Activated naive CD8-positive, alpha-beta T cell treated with anti-CD3 and anti-CD28 coated beads, Interleukin-2, amount 10 ng/mL, durations not matched to agents 7 days and 5 days (primary cell): Measurements from ENCODE around the gene PDE11A. TPM values are rescaled to one million over a fixed set of nuclear protein-coding genes. Genes with fewer than 3 reads are reported as not detected.
"Not testable (repeated sequence)": the region's sequence is repeated elsewhere in the genome, so short reads cannot be mapped to it uniquely, and the experiment has no call there.

Source experiments
- ATAC-seq: fragments of 150-1000 bp; cut with Tn5 transposase; one replicate; pipeline ENCODE4 v1.10.0; 2021; ENCODE audit warnings: low read depth, moderate library complexity
- POLR2A ChIA-PET: fragments of 350-600 bp; sonication (Branson Sonifier 250); formaldehyde crosslinking; loops from one replicate; lab custom pipeline; 2021; ENCODE audit warnings: antibody characterized with exemption; lab: Charles Lee
- DNase-seq: peaks from one replicate; pipeline ENCODE4 v3.0.0; 2021
- H3K27ac Mint-ChIP-seq: one replicate; pipeline ENCODE4 v1.8.0; 2022; ENCODE audit warnings: mild to moderate bottlenecking, mixed read lengths
- H3K27me3 Mint-ChIP-seq: one replicate; pipeline ENCODE4 v1.8.0; 2022; ENCODE audit warnings: mild to moderate bottlenecking, moderate library complexity, mixed read lengths
- H3K36me3 Mint-ChIP-seq: one replicate; pipeline ENCODE4 v1.8.0; 2021; ENCODE audit warnings: mild to moderate bottlenecking, mixed read lengths
- H3K4me1 Mint-ChIP-seq: one replicate; pipeline ENCODE4 v1.8.0; 2021; ENCODE audit warnings: mixed read lengths
- H3K4me3 Mint-ChIP-seq: one replicate; pipeline ENCODE4 v1.8.0; 2022; ENCODE audit warnings: mild to moderate bottlenecking, moderate library complexity, mixed read lengths
- H3K9me3 Mint-ChIP-seq: one replicate; pipeline ENCODE4 v1.8.0; 2021; ENCODE audit warnings: mixed read lengths
- total RNA-seq, 2 experiments: library from RNA; stranded (reverse); gene quantifications; one replicate each; pipeline ENCODE4 v1.2.3, GENCODE V29; 2021

The PDE11A gene
- total RNA-seq, 2 experiments from 2014 or later = not detected

DNA sequence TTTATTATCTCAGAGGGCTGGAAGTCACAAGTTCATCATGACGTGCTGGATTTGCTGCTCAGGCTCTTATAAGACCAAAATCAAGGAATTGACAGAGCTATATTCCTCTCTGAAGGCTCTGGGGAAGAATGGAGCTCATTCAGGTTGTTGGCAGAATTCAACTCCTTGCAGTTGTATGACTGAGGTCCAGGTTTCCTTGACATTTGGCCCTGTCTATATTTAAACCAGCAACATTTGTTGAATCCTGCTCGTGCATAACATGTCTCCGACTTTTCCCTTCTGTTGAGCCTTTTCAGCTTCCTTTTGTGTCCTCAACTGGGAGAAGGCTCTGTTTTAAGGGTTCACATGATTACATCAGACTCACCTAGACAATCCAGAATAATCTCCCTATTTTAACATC, 203.4 kb downstream of the PDE11A start:
- no peak for DNase-seq
- no peak overlapping the region for H3K4me3 Mint-ChIP-seq
- POLR2A ChIA-PET = no interaction called here
- no peaks in the 10 kb centered on the region for H3K36me3 Mint-ChIP-seq
- H3K27ac Mint-ChIP-seq = no peak overlapping the region
- ATAC-seq = no peak
- H3K4me1 Mint-ChIP-seq = no peaks in the 10 kb centered on the region
- H3K9me3 Mint-ChIP-seq = no peaks in the 10 kb centered on the region
- peaks cover 4% of the 10 kb centered on the region for H3K27me3 Mint-ChIP-seq

DNA sequence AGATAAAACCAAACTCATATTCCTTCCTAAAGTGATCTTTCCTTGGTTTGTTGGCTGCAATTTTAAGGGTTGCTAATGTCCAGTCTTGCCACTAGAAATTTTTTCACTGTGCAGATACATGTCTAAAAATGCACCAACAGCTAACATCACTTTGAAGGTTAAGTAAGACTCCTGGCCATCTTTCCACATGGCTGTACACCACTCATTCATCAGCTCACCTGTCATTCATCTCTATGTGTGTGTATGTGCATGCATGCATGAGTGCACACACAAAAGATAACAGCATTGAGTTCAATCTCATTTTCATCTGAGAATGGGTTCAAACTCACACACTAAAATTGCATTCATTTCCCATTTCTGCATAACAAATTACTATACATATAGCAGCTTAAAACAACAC, 203.8 kb downstream of the PDE11A start:
- POLR2A ChIA-PET = no interaction called here
- H3K27ac Mint-ChIP-seq = no peak overlapping the region

DNA sequence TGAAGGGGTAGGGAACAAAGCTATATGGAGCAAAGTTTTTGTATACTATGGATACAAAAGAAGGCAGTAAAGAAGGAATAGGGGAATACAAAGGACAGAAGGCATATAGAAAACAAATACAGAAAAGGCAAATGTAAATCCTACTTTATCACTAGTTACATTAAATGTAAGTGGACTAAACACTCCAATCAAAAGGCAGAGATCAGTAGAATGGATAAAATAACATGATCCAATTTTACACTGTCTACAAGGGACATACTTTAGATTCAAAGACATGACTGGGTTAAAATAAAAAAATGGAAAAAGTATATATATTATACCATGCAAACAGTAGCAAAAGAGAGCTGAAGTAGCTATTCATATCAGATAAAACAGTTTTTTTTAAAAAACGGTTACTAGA, 215.0 kb downstream of the PDE11A start:
- no peak for DNase-seq
- H3K36me3 Mint-ChIP-seq = no peaks in the 10 kb centered on the region
- H3K27ac Mint-ChIP-seq = no peak overlapping the region
- POLR2A ChIA-PET = no interaction called here
- no peak overlapping the region for H3K4me3 Mint-ChIP-seq
- H3K27me3 Mint-ChIP-seq = peaks cover 23% of the 10 kb centered on the region
- ATAC-seq = no peak
- H3K4me1 Mint-ChIP-seq = no peaks in the 10 kb centered on the region
- peaks cover 7% of the 10 kb centered on the region for H3K9me3 Mint-ChIP-seq

More for the DNA sequence above, 203.8 kb downstream of the PDE11A start:
- no peaks in the 10 kb centered on the region for H3K36me3 Mint-ChIP-seq
- ATAC-seq (no peak), DNase-seq (no peak)
- peaks cover 3% of the 10 kb centered on the region for H3K27me3 Mint-ChIP-seq
- no peaks in the 10 kb centered on the region for H3K9me3 Mint-ChIP-seq
- H3K4me3 Mint-ChIP-seq = no peak overlapping the region
- H3K4me1 Mint-ChIP-seq = no peaks in the 10 kb centered on the region

DNA sequence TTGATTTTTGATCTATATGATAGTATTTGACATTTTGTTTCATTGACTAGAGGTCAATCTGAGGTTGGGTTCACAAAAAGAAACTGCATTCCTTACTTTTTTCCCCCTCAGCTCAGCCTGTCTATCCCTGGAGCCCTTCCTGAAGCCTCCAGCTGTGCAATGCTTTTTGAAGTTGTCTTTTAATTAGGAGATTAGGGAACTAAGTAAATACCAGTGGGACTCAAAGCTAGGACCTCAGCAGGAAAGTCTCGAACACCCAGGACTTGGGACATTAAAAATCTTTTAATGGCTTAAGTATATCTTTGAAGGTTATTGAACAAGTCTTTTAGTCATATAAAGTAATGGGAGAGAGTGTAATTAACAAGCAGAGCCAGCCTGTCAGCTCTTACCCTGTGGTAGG, 220.2 kb downstream of the PDE11A start:
- peaks cover 18% of the 10 kb centered on the region for H3K27me3 Mint-ChIP-seq
- no peak overlapping the region for H3K4me3 Mint-ChIP-seq
- POLR2A ChIA-PET = no interaction called here
- H3K36me3 Mint-ChIP-seq = no peaks in the 10 kb centered on the region
- peaks cover 7% of the 10 kb centered on the region for H3K9me3 Mint-ChIP-seq
- H3K4me1 Mint-ChIP-seq = no peaks in the 10 kb centered on the region
- ATAC-seq (no peak), DNase-seq (no peak)
- no peak overlapping the region for H3K27ac Mint-ChIP-seq

DNA sequence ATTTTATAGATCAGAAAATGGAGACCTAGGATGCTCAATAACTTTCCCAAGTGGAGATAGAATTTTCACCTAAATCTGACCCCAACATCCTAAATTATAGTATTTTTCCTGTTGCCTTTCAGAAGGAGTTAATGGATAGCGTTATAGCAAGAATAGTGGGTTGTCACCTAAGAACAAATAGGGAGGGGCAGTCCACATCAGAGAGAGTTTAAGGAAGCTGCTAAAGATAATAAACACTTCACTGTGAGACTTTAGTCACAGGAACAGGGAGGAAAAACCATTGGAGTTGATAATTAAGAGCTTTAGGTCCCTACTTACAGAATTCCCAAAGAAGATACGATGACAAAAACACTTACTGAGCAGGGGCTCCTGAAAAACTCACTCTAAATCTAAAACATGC, 229.4 kb downstream of the PDE11A start:
- Mint-ChIP-seq H3K36me3 (no peaks in the 10 kb centered on the region), H3K27me3 (peaks cover 2% of the 10 kb centered on the region), H3K9me3 (no peaks in the 10 kb centered on the region), H3K27ac (no peak overlapping the region), H3K4me3 (no peak overlapping the region), H3K4me1 (no peaks in the 10 kb centered on the region)
- POLR2A ChIA-PET = no interaction called here
- DNase-seq = no peak
- ATAC-seq = no peak

DNA sequence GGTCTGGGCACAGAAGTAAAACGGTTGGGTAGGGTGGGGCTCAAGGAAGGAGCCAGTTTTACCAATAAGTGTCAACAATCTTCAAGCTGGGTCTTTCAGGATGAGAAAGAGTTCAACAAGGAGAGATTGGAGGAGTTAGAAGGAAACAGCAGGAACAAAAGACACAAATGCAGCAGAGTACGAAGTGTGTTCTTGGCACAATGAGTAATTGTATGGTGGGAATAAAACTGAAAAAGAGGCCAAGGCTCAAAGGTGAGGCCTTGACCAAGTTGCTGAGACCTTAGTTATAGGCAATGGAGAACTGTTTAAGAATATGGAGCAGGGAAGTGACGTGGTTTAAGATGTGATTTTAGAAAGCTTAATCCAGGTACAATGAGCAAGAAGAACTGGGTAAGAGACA, 230.3 kb downstream of the PDE11A start:
- no peaks in the 10 kb centered on the region for H3K36me3 Mint-ChIP-seq
- H3K27ac Mint-ChIP-seq = no peak overlapping the region
- POLR2A ChIA-PET = no interaction called here
- DNase-seq = no peak
- peaks cover 6% of the 10 kb centered on the region for H3K27me3 Mint-ChIP-seq
- H3K9me3 Mint-ChIP-seq = peaks cover 3% of the 10 kb centered on the region
- no peak overlapping the region for H3K4me3 Mint-ChIP-seq
- ATAC-seq = no peak
- no peaks in the 10 kb centered on the region for H3K4me1 Mint-ChIP-seq

DNA sequence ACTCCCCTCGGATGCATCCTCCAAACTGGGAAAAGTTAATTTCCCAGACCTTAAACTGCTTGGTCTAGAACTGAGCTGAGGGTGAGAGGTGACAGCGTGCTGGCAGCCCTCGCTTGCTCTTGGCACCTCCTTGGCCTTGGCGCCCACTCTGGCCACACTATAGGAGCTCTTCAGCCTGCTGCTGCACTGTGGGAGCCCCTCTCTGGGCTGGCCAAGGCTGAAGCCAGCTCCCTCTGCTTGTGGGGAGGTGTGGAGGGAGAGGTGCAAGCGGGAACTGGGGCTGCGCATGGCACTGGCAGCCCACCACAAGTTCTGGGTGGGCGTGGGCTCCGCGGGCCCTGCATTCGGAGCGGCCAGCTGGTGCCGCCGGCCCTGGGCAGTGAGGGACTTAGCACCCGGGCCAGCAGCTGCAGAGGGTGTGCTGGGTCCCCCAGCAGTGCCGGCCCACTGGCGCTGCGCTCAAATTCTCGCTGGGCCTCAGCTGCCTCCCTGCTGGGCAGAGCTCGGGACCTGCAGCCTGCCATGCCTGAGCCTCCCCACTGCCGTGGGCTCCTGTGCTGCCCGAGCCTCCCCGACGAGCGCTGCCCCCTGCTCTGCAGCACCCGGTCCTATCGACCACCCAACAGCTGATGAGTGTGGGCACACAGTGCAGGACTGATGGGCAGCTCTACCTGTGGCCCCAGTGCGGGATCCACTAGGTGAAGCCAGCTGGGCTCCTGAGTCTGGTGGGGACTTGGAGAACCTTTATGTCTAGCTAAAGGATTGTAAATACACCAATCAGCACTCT, 237.0 kb downstream of the PDE11A start:
- POLR2A ChIA-PET, H3K4me3 Mint-ChIP-seq, H3K36me3 Mint-ChIP-seq, ATAC-seq, H3K27ac Mint-ChIP-seq, H3K9me3 Mint-ChIP-seq, H3K4me1 Mint-ChIP-seq, H3K27me3 Mint-ChIP-seq, DNase-seq: not testable (repeated sequence)

DNA sequence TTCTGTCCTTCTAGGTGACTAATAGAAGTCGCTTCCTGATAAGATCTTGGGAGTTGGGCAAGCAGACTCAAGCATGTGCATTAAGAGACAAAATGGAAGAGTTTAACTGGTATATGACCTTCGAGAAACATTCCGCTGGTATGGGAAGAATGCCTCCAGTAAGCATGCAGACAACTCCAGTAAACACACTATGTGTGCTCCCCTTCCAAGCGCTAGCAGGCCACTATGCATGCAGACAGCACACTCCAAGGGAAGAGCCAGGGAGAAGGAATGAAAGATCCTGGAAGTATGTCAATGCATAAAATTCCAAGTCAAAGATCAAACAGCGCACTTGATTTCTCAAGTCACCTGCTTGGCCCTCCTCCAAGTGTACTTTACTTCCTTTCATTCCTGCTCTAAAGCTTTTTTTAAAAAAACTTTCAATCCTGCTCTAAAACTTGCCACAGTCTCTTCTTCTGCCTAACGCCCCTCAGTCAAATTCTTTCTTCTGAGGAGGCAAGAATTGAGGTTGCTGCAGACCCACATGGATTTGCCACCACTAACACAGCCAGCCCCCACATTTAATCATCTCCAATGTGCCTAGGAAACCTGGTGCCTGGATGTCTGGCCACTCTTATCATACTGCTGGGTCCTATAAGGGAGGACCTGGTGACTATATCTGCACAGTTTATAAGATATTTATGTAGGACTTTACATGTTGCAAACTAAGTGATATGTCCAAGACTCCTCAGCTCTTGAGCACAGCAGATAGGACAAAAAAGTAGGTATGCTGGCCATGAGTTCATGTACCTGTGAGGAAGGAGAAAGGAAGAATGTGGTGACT, 239.8 kb downstream of the PDE11A start:
- H3K9me3 Mint-ChIP-seq = peaks cover 3% of the 10 kb centered on the region
- no peaks in the 10 kb centered on the region for H3K36me3 Mint-ChIP-seq
- H3K4me1 Mint-ChIP-seq = no peaks in the 10 kb centered on the region
- ATAC-seq (no peak), DNase-seq (no peak)
- peaks cover 4% of the 10 kb centered on the region for H3K27me3 Mint-ChIP-seq
- H3K27ac Mint-ChIP-seq = no peak overlapping the region
- no peak overlapping the region for H3K4me3 Mint-ChIP-seq
- POLR2A ChIA-PET = no interaction called here

DNA sequence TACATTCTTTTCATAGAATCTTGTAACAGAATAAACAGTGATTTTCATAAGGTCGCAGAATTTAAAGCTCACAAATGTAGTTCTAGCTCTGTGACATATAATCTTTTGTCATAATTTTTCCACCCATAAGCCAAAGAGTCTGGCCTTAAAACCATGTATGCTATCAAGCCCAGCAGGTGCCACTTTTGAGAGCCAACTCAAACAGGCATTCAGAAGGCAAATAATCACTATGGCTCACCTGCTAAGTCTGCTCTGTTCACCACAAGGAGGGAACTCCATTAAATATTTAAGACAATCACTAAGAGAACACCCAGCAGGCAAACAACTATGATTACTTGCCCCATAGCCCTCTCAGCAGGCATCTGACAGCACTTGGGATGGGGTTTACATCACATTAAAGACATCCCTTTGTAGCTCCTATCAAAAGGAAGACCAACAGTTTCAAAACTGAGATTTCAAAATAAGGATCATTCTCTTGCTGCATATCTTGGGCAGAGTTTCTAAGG, 241.6 kb downstream of the PDE11A start:
- no peak for DNase-seq
- H3K9me3 Mint-ChIP-seq = no peaks in the 10 kb centered on the region
- H3K27me3 Mint-ChIP-seq = no peaks in the 10 kb centered on the region
- no peak overlapping the region for H3K4me3 Mint-ChIP-seq
- H3K36me3 Mint-ChIP-seq = no peaks in the 10 kb centered on the region
- ATAC-seq = no peak
- no peaks in the 10 kb centered on the region for H3K4me1 Mint-ChIP-seq
- H3K27ac Mint-ChIP-seq = no peak overlapping the region
- POLR2A ChIA-PET = no interaction called here

DNA sequence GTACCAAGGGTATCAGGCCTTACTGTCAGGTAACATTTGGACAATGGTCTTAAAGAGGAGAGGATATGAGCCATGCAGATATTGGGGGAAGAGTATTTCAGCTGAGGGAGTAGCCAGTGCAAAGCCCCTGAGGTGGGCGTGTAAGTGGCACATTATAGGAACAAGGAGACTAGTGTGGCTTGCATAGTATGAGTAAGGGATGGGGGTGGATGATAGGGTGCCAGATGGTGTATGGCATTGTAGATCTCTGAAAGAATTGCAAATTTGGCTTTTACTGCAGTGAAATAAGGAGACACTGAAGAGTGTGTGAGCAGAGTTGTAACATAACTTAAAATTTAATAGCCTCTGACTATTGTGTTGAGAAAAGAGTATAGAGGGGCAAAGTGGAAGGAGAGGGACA, 244.0 kb downstream of the PDE11A start:
- Mint-ChIP-seq H3K4me1 (no peaks in the 10 kb centered on the region), H3K9me3 (no peaks in the 10 kb centered on the region), H3K27me3 (peaks cover 2% of the 10 kb centered on the region), H3K4me3 (no peak overlapping the region), H3K36me3 (no peaks in the 10 kb centered on the region), H3K27ac (no peak overlapping the region)
- ATAC-seq = no peak
- POLR2A ChIA-PET = no interaction called here
- no peak for DNase-seq

DNA sequence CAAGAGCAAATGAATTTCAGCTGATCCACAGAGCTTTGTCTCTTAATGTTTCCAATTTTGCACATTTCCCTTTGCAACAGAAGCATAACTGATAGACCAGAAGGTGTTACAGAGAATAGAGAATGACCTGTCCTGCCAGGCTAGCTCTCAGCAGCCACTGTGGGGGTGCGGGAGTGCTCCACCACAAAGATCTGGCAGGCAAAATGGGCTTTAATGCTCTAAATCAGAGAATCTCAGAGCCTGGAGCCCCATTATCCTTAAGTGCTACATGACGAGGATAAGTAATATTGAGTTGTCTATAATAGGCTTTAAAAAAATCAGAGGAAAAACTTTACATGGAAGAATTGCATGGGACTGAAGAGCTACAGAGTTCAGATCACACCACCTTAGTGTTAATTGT, 245.7 kb downstream of the PDE11A start:
- H3K36me3 Mint-ChIP-seq = no peaks in the 10 kb centered on the region
- H3K27ac Mint-ChIP-seq = no peak overlapping the region
- no peak overlapping the region for H3K4me3 Mint-ChIP-seq
- no peaks in the 10 kb centered on the region for H3K4me1 Mint-ChIP-seq
- H3K27me3 Mint-ChIP-seq = peaks cover 5% of the 10 kb centered on the region
- DNase-seq = no peak
- H3K9me3 Mint-ChIP-seq = no peaks in the 10 kb centered on the region
- POLR2A ChIA-PET = interaction anchor here (0.5 kb wide), 1 partner anchor 1420 kb away, joined by 4 read pairs; no protein-coding TSS in a partner anchor
- no peak for ATAC-seq

DNA sequence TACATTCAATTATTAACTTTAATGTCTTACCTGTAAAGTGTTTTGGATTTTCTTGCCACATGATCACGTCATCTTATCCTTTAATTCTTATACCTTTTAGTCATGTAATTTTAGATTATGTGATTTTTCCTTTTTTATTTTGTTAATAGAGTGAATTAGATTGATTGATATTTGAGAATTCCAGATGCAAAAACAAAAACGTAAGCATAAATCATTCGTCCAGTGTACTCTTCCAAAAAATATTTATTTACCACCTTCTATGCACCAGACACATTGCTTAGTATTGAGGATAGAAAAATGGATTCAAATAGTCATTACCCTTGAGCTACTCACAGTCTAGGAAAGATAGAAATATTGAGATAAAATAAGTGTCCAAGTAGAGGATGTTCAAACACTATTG, 249.6 kb downstream of the PDE11A start:
- no peak for ATAC-seq

DNA sequence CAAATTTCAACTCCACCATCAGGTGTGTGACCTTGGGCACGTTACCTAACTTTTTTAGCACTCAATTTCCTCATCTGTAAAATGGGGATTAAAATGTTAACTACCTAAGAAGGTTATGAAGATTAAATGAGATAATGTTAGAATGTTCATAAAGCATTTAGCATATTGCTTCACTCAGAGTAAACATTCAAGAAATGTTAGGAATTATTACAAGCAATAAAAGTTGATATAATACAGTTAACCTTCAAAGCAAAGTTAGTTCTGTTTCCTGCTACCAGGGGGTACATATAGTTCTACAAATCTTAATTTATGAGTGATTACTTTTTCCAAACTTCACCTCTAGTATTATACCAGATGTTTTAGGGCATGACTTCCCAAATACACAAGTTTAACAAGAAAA, 254.2 kb downstream of the PDE11A start:
- H3K36me3 Mint-ChIP-seq = no peaks in the 10 kb centered on the region
- no peaks in the 10 kb centered on the region for H3K4me1 Mint-ChIP-seq
- DNase-seq = no peak
- H3K27ac Mint-ChIP-seq = no peak overlapping the region
- H3K4me3 Mint-ChIP-seq = no peak overlapping the region
- POLR2A ChIA-PET = no interaction called here
- ATAC-seq = no peak
- H3K9me3 Mint-ChIP-seq = no peaks in the 10 kb centered on the region
- H3K27me3 Mint-ChIP-seq = peaks cover 8% of the 10 kb centered on the region

More for the DNA sequence above, 249.6 kb downstream of the PDE11A start:
- Mint-ChIP-seq H3K36me3 (no peaks in the 10 kb centered on the region), H3K4me1 (no peaks in the 10 kb centered on the region), H3K9me3 (no peaks in the 10 kb centered on the region), H3K4me3 (no peak overlapping the region), H3K27ac (no peak overlapping the region), H3K27me3 (peaks cover 11% of the 10 kb centered on the region)
- POLR2A ChIA-PET = no interaction called here
- DNase-seq = no peak

DNA sequence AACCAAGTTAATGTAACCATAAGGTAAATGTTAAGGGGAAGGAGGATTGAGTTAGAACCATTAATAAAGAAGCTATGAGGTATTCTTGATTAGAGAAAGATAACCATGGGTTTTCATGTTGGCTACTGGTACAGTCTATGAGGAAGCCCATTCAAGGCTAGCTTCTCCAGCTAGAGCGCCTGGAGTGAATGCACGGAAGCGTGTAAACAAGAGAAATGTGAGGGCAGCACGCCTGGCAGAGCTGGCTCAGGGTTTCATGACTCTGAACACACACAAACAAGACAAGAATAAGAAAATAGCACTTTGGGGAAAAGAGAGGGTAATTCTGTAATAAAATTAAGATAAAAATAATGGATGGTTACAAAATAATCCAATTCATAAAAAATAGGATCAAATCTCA, 255.3 kb downstream of the PDE11A start:
- DNase-seq (no peak), ATAC-seq (no peak)
- H3K4me1 Mint-ChIP-seq = no peaks in the 10 kb centered on the region
- peaks cover 9% of the 10 kb centered on the region for H3K27me3 Mint-ChIP-seq
- H3K27ac Mint-ChIP-seq = no peak overlapping the region
- POLR2A ChIA-PET = no interaction called here
- no peak overlapping the region for H3K4me3 Mint-ChIP-seq
- H3K36me3 Mint-ChIP-seq = no peaks in the 10 kb centered on the region
- H3K9me3 Mint-ChIP-seq = no peaks in the 10 kb centered on the region
